Dedifferentiated amniotic fluid mesenchymal stem cell (primary cell): ENCODE measurements around the gene PRMT7.
"Not testable (repeated sequence)": the region's sequence is repeated elsewhere in the genome, so short reads cannot be mapped to it uniquely, and the experiment has no call there.

Experiments
- DNase-seq: peaks from one replicate; pipeline ENCODE4 v3.0.0-alpha.2; 2016; ENCODE audit errors: extremely low spot score

PRMT7 gene

DNA sequence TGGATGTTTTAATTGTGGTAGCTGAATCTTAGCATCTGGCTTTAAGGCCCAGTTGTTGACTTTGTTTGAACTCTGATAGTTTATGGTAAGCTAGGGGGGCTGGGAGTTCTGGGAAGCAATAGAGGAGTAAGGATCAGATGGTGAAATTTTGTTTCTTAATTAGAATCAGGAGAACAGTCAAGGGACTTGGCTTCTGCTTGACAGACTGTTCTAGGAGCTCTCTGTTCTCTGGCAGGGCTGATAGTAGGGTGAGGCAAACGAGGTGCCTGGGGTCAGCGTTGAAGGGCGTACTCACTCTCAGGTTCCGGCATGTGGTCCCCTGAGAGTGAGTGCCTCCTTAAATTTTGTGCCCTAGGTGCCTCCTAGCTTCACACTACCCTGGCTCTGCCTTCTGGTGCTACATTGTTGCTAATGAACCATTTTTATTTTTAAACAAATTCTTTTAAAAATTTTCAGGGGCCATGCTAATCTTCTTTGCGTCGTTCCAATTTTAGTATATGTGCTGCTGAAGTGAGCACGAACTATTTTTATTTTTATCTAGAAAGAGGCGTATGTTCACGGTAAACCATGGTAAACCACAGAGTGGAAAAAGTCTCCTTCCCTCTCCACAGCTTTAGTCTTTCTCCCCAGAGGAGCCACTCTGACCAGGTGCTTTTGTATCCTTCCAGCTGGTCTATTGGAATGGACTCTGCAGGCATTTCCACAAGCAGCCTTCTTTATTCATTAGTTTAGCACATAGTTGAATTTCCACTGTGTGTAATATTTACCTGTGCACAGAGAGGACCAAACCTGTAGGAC, 26.8 kb upstream of the PRMT7 start:
- no peak for DNase-seq

DNA sequence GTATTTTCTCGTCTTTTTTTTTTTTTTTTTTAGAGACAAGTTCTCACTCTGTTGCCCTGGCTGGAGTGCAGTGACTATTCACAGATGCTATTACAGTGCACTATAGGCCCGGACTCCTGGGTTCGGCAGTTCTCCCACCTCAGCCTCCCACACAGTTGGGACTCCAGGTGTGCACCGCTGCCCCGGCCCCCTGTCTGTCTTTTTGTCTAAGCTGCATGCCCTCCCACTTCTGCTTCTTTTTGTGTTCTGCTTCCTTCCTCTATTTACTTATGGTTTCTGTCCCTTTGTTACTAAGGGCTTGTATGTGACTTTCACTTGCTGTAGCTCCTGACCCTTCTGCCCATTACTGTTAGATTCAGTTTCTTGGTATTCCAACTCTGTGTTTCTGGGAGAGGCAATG, 26.0 kb upstream of the PRMT7 start:
- no peak for DNase-seq

DNA sequence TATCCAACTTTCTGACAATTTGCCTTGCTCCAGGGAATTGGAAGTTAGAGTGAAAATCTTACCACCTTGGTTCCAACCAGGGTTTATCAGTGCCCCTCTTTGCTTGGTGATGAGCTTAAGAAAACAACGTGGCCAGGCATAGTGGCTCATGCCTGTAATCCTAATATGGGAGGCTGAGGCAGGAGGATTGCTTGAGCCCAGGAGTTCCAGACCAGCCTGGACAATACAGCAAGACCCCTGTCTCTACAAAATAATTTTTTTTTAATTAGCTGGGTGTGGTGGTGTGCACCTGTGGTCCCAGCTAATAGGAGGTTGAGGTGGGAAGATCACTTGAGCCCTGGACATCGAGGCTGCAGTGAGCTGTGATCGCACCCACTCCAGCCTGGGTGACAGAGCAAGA, 25.1 kb upstream of the PRMT7 start:
- no peak for DNase-seq

GRCh38 chr16:68286153-68287074, 24.4 kb upstream of the PRMT7 start:
- no peak for DNase-seq

- DNase-seq, result peak; percentile 52
Observed at GRCh38 chr16:68287276-68288251, 23.3 kb upstream of the PRMT7 start.

DNA sequence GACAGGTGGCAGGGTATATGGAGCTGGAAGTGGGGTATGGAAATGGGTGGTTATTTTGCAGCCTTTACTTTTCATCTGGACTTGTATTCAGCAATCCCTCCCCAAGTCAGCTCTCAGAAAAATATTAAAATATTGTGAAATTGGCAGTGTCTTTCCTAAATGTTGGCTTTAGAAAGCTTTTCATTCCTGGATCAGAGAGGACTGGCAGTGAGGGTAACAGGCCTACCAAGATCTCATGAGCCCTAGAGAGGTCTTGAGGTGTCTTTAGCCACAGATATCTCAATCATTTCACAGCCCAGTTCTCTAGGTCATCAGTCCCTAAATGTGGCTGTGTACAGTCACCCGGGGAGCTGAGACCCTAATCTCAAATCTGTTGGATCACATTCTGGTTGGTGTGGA, 22.6 kb upstream of the PRMT7 start:
- DNase-seq, result no peak

DNA sequence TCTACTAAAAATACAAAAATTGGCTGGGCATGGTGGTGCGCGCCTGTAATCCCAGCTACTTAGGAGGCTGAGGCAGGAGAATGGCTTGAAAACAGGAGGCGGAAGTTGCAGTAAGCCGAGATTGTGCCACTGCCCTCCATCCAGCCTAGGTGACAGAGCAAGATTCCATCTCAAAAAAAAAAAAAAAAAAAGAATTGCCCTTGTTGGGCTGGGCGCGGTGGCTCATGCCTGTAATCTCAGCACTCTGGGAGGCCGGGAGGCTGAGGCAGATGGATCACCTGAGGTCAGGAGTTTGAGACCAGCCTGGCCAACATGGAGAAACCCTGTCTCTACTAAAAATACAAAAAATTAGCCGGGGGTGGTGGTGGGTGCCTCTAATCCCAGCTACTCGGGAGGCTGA, 22.0 kb upstream of the PRMT7 start:
- not testable (repeated sequence) for DNase-seq

DNA sequence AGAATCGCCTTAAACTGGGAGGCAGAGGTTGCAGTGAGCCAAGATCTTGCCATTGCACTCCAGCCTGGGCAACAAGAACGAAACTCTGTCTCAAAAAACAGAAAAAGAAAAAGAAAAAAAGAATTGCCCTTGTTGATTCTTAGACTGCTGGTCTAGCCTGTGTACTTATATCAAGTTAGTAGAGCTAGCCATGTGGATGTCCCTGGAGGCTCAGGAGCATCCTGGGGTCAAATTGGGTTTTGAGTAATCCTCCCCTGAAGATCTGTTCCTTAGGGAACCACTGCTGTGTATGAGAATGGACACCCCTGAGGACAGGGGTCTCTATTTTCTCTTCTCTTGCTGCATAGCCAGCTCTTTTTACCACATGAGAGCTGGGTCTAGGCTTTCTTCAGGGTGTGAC, 21.6 kb upstream of the PRMT7 start:
- no peak for DNase-seq

GRCh38 chr16:68289621-68290329, 21.0 kb upstream of the PRMT7 start:
- DNase-seq, result no peak

DNA sequence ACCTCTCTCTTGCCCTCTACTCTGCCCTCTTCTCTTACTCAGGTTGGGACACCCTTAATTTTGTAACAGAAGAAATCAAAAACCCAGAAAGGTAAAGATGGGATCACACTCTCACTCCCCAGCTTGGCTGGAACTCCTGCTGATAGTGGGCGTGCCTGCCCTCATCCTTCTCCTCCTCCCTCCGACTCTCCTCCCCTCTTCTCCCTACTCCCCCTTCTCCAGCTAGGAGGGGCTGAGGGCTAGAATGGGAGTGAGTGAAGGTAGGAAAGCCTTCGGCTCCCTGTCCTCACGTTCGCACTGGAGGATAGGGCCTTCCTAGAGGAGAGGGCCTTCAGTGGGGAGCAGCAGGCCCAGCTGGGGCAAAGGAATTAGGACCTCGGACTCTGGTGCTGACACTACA, 20.4 kb upstream of the PRMT7 start:
- no peak for DNase-seq

DNA sequence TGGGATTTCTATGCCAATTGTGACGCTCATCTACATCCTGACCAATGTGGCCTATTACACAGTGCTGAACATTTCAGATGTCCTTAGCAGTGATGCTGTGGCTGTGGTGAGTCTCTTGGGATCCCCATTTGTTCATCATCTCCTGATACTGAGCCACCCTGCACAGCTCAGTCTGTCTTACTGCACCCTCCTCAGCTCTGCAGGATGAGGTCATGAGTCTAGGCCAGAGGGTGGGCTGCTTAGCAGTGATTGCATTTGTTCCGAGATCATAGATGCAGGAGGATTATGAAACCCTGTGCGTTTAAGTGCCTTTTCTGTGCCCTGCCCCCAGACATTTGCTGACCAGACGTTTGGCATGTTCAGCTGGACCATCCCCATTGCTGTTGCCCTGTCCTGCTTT, 19.6 kb upstream of the PRMT7 start:
- no peak for DNase-seq

GRCh38 chr16:68292425-68292824, 18.4 kb upstream of the PRMT7 start:
- no peak for DNase-seq

DNA sequence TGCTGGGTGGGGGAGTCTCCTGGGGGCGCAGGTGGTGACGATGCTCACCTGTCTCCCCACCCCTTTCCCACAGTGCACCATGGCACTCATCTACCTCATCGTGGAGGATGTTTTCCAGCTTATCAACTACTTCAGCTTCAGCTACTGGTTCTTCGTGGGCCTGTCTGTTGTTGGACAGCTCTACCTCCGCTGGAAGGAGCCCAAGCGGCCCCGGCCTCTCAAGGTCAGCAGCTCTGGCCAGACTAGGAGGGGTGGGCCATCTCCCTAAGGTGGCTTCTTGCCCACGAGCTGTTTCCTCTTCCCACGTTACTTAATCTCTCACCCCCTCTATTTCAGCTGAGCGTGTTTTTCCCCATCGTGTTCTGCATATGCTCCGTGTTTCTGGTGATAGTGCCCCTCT, 14.5 kb upstream of the PRMT7 start:
- DNase-seq, result no peak

DNA sequence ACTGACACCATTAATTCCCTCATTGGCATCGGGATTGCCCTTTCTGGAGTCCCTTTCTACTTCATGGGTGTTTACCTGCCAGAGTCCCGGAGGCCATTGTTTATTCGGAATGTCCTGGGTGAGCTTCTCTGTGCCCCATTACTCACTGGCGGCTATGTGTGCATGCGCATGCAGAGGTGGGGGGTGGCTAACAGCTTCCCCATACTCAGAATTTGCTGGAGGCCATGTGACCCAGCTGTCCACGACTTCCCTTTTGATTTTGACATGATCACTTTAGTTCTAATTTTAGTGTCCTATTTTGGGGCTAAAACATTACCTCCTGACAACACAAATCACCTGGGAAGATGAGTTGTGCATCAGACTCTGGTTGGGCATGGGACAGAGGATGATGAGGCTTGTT, 14.1 kb upstream of the PRMT7 start:
- no peak for DNase-seq

DNA sequence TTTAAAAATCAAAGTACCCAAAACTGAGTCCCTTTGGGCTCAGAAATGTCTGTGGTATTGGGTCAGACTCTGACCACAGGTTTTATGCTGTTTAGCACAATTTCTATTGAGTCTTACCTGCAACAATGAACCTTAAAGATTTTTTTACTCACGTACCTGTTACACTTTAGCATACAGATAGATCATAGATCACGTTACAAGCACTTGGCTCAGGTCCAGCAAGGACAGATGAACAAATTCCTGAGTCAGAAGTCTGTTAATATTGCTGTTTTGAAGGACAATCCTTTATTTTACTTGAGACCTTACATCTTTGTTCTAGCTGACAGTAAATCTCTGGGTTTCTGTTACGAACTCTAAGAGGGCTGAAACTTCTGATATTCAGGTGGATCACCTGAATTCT, 12.9 kb upstream of the PRMT7 start:
- no peak for DNase-seq

DNA sequence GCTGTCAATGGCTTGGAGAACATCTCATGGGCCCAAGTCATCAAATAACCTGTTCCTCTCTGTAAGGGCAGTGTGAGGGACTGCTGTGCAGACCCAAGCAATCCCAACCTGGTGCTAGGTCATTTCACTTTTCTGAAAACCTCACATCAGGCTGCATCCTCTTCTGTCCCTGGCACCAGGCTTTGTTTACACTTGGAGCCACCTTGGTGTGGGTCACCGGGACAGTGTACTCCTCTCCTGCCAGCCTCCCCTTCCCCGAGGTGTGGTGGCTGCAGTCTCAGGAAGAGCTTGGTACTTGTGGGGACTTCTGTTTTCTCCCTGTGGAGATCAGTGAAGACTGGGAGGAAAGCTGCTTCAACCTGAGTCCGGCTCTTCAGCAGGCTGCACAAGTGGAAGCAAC, 12.5 kb upstream of the PRMT7 start:
- DNase-seq, result no peak

DNA sequence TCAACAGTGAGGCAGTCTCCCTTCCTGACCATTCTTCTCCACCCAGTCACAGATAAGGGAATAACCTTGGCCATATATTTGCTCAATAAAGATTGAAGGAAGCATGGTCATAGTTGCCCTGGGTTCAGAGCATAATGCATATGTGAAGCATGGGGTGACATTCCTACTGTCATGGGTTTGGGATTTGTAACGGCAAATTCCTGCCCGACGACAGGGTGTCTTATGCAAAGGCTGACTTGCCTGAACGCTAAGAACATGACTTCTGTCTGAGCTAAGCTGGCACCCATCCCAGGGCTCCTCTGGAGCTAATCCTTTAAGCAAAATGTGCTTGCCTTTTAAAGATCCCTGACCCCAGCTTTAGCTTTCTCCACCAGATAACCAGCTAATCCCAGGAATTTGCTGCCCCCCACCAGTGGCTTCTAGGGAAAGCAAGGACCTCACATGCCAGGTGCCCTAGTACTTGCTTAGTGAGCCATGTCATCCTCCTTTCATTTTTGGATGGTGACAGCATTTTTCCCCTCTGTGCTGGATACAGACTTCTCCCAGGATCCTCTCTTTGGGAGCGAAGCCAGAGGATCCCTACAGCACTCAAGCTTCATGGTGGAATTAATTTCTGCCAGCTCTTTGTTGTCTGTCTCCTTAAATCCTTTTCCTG, 11.8 kb upstream of the PRMT7 start:
- DNase-seq, result peak; percentile 49

GRCh38 chr16:68299571-68300453, 11.0 kb upstream of the PRMT7 start:
- no peak for DNase-seq

DNA sequence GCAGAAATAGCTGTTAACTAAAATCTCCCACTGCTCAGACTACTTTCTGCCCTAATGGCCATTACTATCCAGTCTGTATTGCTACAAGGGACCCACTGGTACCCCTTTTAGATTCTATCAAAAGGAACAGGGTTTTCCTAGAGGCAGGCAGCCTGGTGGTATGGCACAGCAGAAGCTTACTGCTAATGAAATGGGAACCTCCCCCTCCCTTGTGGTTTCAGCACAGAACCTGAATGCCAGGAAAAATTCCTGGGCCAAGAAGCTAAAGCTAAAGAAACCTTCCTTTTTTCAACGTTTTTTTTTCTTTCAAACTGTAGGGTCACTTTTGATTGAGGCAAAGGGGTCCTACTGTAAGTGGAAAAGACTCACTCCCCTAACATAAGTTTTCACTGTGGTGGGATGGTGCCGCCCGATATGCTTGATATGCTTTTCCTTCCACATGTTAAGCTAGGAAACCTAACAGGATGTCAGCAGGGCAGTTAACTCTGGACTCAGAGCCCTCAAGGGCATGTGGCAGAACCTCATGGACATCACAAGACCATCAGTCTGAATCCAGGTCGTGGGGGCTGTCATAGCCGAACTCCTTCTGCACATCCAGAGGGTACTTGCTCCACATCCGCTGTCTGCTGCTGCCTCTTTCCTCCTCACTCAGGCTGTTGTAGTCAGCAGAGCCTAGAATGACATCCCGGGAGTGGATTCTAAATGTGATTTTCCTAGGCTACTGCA, 9.9 kb upstream of the PRMT7 start:
- DNase-seq, result no peak
